GM21367 (cell line): ENCODE data around the gene GNAZ.

Source experiments
- ATAC-seq: cut with Tn5 transposase; IDR thresholded peaks from one replicate; pipeline ENCODE4 v1.9.1; 2021; ENCODE audit not compliant: unreplicated experiment

The GNAZ gene

DNA sequence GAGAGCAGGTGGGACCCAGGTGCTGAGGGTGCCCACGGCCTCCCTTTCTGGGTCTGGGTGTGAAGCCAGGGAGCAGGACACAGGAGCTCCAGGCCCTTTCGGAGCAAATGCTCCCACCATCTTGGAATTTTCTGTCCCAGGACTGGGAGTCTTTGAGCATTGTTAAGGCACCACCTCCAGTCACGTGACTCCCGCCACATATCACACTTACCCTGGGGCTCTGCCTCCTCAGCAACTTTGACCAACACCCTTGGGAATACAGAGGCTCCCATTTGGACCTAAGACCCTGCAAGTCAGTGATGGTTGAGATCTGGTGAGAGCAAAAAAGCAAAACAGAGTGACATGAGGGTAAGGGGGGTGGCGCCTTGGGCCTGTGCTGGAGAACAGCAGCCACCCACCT is 35.6 kb downstream of the GNAZ start:
- no peak for ATAC-seq

DNA sequence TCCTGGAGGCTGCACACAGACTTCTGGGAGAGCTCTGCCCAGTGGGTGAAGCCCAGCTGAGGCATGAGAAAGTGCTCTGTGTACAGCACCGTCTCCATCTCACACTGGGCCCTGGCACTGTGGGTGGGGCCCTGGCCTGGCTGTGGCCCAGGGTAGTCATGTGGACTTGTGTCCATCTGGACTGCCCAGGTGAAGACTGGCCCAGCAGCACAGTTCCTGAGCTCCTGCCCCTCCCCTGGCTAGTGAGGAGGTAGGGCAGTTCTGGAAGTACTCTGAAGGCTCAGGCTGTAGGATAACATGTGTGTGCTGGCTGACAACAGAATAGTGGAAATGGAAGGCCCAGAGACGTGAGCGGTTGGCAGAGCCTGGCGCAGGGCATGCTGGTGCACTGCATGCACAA is 36.0 kb downstream of the GNAZ start:
- no peak for ATAC-seq

DNA sequence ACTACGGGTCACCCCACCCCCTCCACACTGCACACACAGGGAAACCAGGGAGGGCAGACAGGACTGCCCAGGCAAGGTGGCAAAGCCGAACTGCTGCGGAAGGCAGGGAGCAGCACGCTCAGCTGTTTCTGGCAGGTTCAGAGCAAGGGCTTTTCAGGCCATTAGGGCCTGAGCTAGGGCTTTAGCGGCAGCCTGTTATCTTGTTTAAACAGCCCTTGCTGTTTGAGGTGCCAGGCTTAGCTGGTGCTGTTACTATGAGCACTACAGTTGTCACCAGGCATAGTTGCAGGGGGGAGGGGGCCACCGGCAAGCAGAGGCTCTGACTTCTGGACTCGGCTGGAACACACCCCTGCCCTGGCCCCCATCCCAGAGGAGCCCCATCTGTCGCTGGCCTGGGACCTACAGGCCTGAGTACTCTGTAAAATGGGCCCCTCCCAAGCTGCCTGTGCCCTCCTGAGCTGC is 36.6 kb downstream of the GNAZ start:
- ATAC-seq, result no peak

DNA sequence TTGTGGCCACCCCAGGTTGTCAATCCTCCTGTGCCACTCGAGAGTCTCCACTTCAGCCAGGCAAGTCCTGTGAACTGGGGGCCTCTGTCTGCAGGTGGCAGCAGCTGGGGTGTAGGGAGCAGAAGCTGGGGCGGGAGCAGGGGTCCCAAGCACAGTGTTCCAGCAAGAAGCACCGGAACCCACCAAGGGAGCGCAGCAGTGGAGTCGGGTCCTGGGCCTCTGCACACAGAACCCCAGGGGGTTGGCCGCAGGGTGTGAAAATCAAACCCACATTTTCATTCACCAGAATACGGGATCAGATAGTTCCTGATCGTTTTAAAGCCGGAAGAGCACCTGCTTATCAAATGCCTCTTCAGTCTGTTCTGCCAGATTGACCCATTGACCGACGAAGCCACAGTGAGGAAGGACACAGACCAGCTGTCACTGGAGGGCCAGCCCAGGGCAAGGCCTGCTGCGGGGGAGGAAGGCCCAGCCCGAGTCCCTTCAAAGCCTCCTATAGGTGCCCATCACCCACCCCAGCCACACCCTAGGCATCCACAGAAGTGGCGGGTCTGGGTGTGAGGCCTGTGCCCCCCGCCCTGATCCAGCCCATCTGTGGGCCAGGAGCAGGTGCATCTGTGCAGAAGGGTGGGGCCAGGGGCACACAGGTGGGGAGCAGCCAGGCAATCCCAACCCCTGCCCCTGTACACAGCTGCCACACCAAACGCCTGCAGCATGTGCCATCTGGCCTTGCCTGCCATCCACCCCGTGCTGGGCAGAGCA is 37.3 kb downstream of the GNAZ start:
- ATAC-seq, result no peak

DNA sequence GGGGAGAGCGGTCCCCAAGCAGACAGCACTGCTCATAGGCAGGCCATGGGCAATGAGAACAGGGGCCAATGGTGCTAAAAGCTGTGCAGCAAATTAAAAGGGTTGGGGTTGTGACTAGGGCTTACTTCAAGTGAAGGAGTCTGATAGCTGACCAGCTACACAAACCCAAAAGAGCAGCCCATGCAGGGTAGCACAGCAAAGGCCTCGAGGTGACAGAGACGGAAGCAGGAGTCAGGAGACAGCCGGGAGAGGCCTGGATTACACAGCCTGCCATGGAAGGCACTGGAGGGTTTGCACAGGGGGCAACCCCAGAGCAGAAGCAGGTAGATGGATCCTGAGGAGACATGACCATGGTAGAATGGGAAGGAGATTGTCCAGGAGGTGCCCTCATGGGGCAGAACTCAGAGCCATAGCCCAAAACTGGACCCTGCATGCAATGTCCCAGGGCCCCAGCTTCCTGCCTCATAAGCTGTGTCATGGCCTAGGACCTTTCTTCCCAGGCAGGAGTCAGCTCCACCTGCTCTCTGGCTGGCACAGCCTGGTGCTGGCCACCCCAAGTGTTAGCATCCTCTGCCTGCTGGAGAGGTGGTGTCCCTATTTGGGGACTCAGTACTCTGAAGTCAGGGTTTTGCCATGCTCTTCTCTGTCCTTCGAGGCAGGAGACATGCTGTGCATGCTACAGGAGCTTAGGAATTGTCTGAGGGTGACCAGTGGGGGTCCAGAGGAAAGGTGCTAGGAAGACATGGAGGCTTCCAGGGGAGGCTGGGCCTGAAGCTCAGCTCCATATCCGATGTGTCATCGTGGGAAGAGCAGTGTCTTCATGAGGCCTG is 38.1 kb downstream of the GNAZ start:
- no peak for ATAC-seq

DNA sequence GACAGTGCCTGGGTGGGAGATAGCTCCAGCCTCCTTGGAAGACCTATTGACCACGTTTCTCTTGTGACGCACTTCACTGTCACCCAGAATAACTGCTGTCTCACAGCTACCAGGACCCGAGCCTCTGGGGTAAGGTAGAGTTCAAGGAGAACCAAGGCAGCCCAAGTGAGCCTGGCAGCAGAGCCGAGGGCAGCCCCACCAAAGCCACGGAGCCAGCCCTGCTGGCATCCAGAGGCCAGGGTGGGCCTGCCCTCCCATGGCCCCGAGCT is 38.7 kb downstream of the GNAZ start:
- ATAC-seq, result no peak

DNA sequence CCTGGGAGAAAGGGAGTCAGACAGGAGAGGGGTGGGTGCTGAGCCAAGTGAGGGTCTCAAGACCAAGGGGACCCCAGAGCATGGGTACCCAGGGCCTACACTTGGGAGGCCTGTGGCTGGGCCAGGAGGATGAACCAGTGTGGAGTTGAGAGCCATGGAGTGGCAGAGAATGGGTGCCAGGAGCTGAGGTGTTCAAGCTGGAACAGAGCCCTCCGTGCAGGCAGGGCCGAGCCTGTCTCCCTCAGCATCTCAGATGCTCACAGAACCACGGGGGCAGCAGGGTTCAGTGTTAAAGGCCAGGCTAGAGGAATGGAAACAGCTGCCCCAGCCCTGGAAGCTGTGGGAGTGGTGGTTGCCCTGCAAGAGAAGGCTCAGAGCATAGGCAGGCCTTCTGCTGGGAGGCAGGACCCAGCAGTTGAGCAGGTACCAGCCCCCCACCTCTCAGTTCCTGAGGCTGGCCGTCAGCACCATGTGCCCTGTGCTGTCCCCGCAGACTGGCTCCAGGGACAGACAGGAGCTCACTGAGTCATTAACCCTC is 39.2 kb downstream of the GNAZ start:
- no peak for ATAC-seq

DNA sequence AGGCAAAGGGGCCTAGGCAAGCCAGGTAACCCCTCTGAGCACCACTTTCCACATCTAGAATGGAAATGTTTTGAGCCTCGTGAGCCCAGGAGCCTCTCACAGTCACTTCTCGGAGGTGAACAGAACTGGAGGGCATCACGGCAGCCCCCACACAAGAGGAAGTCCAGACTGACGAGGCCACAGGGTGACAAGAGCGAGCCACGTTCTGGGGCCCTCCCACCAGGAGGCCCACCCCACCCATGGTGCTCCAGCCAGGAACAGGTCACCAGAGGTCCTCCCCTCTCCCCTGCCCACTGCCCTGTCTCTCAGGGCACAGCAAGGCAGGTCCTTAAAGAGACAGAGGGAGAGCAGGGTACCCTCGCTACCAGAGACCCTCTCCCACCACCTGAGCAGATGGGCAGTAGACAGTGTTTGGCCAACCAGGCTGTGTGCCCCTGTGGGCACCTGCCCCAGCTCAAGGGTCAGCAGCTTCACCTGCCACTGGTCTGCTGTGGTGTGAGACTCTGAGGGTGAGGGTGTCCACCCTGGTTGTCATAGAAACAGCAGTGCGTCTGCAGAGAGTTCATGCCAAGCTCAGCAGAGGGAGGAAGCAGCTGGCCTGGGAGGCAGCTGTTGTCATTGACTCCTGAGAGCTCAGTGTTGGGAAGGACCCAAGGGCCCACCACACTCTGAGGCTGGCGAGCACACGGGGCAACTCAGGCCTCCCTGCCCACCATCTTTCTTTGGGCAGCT is 40.0 kb downstream of the GNAZ start:
- no peak for ATAC-seq

DNA sequence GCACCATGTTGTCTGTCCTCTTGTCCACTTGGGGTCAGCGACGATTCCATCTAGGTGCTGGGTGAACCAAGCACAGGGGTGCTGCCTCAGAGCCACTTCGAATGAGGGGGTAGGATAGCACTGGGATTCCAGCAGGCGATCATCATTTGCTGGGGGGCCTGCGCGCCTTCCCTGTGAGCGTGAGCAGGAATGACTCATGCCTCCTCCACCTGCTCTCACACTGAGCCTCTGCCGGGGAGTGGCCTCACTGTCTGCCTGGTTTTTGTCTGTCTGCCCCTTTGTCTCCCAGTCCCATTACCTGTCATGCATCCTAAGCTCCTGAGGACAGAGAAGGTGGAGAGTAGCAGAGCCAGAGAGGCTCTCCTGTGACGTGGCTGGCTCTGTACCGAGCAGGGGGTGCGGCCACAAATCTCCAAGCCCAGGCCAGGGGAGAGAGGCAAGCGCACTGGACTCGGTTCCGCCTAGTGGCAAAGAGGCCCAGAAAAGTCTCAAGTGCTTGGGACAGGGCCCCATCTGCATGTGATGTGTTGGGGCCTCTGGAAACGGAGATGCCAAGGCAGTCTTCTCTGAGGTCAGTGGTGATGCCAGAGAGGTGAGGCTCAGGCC is 40.7 kb downstream of the GNAZ start:
- no peak for ATAC-seq

DNA sequence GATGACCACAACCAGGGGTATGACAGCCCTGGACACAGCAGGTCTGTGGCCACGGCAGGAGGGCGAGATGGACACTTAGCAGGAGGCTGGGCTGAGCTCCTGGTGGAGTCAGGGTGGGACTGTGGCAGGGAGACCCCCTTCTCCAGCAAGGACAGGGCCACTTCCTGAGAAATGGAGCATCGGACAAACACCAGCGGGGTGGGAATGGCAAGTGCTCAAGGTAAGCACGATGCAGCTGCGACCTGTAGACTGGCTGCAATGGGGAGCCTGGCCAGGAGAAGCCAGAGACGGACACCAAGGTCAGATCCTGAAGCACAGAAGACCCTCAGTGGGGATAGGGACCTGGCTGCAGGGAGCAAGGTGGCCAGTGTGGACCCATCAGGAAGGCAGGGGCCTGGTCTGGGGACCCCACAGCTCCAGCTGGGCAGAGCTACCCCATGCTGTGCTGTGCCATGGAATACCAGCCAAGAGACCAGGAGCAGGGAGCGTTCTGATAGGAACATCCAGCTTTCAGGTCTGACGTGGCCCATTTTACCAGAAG is 42.2 kb downstream of the GNAZ start:
- ATAC-seq, result no peak

DNA sequence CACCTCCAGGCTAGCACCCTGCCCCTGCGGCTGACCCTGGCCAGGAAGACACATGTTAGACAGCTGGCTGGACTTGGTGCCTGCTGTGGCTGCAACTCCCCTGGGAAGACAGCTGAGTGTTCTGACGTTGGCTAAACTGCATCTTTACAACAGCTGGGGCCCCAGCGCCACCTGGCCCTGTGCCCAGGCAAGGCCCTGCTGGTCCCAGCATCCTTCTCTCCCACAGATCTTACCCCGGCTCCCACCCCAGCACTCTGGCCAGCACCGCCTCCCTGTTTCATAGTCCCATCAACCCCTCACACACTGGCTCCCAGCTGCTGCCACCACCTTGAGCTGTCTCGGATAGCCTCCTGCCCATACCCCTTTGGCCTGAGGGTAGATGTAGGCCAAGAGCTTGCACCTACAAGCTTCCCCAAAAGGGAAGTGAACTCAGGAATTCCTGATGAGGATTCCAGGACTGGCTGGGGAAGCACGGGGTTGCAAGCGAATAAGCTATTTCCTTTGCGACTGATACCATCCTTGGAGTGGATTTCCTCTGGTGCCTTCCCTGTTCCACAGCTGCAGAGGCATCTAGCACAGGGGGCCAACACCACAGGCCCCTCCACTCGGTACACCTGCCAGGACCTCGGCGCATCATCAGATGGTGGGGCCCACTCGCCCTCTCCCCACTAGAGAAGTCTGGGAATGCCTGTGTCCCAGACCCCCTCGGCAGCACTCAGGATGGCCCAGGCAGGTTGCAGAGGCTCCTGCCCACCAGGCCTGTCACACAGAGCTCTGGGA is 42.9 kb downstream of the GNAZ start:
- ATAC-seq, result no peak

DNA sequence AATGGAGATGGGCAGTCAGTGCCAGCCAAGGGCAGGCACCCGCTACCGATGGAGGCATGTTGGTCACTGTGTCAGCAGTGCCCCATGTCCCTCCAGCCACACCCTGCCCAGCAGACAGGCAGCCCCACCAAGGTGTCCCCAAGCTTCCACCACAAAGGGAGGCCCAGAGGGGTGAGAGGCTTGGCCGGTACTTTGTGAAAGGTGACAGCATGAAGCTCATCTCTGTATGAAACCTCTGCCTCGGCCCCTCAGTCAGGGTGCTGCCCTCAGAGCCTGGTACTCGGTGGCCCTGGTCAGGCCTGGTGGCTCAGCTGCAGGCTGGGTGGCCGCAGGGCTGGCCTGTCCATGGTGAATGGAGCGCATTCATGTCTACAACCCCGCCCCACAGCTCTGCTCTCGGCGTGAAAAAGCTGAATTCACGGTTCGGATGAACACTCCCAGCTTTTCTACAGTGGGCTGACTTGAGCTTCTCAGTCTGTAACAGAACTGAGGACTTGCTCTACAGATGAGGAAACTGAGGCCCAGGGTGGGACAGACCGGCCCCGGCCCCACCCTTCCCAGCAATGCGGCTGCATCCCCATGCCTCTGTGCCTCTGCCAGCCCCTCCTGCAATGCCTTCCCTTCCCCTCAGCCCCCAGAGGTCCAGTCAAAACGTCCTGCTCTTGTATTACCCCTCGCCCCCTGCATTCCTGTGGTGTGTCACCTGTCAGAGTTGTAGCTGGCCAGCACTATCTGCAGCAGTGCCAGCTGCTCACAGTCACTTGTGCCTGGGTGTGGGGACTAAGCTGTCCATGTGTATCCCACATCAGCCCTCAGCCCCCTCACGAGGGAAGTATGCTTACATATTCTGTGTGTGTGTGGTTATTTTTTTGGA is 43.8 kb downstream of the GNAZ start:
- ATAC-seq, result no peak

DNA sequence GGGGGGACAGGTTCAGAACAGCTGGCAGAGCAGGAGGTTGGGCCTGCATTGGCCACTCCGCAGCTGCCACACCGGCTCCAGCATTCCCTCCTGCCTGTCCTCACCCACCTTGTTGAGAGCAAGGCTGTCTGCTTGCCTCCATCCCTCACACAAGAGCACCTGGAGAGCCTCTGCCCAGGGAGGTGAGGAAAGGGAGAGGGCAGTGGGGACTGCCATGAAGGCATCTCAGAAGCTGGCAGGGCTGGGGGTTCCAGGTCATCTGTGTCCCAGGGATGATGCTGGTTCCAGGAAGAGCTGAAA is 44.4 kb downstream of the GNAZ start:
- ATAC-seq, result no peak

DNA sequence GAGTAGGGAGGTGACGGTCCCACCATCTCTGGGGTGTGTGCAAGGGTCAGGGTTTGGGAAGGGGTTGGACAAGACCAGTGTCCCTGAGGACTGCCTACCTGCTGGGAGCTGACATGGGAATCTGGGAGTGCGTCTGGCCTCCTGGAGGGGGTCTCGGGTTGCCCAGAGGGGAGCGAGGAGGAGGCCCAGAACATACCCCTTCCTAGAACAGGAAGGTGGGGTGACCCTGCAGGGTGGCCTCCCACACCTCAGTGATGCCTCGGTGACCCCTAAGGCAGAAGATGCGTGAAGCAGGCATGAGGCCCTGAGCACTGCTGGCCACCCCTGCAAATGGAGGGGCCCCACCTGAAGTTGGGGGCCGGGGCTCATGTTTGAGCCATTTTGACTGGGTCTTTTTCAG is 45.0 kb downstream of the GNAZ start:
- no peak for ATAC-seq

DNA sequence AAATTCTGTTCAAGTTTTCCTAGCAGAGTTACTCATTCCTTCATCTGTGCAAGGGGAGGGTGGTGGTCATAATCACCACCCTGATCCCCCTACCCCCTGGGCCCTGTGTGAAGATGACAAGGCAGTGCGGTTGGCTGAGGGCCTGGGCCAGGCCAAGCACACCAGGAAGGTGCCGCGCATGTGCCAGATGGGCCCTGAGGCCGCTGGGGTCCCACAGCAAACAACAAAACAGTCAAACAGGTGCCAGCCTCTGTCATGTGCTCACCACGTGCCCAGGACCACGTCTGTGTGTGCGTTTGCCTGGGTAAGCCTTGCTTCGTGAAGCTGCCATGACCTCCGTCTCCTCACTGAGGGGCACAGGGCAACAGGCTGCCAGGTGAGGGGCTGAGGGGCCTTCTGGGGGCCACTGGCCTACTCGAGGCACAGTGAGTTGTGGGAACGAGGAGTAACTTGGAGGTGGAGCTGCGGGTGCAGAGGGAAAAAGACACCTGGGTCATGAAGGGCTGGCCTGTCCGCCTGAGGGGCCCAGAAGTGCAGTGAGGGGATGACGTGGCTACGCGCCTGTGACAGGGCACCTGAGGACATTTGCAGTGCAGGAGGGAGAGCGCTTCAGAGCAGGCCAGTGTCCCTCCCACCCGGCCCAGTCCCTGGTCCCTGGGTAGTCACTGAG is 45.6 kb downstream of the GNAZ start:
- ATAC-seq, result no peak

DNA sequence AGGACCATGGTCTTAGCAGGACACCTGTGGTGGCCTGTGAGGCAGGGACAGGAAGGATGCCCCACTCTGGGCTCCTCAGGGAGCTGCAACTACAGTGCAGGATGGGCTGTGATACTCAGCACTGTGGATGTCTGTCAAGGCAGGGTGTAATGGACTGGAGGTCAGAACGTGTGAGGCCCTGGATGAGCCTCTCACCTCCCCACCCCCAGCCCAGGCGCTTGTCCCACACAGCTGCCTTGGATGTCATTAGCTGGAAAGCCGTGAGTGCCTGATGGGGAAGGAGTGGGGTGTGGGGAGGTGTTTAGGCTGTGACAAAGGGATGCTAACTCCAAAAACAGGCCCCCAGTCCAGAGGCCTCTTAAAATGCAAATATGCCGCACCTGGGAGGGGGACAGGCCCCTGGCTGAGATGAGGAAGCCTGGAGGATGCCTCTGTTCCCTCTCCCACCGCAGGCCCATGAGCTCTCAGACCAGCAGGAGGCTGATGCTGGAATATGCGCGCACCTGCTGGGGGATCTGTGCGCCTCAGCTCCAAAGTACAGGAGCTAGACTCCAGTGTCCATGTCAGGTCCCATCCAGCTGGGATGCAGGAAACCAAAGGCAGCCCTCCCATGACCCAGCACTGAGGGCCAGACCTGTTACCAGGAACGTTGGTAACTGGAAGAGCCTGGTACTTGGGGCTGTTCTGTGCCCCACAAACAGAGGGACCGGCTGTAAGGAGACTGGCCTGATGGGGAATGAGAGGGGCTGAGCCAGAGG is 46.4 kb downstream of the GNAZ start:
- no peak for ATAC-seq

DNA sequence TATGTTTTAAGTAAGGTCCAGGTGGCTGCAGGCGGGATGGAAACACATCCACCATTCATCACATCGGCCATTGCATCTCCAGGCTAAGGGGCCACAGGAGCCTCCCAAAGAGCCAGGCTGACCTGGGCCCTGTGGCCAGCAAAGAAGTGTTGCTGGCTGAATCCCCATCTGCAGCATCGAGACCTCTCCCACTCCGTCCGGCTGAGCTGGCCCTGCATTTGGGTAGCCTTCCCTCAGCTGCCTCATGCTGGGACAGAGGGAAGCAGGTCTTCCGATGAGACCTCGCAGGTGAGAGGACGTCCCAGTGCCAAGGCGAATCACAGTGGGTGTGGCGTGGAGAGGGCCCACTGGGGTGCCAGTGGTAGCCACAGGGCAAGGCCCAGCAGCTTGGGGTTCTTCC is 47.0 kb downstream of the GNAZ start:
- ATAC-seq, result no peak
